Subcutaneous abdominal adipose tissue (tissue), 5 donors: ENCODE data around the gene XRCC4.

Source experiments
- H3K27ac ChIP-seq: one replicate; pipeline ENCODE4 v1.7.0; 2013; ENCODE audit warnings: low read depth, mild to moderate bottlenecking, inconsistent platforms, low read length, moderate library complexity
- H3K27me3 ChIP-seq, 5 donors: one replicate each; pipeline ENCODE4 v1.7.0; 2013; ENCODE audit warnings: low read length in 5 of 5, inconsistent platforms in 1 of 5; ENCODE audit not compliant: control insufficient read depth in 5 of 5, insufficient read depth in 4 of 5
- H3K36me3 ChIP-seq, 5 donors: one replicate each; pipeline ENCODE4 v1.7.0; 2013; ENCODE audit warnings: low read length in 5 of 5; ENCODE audit not compliant: control insufficient read depth in 5 of 5, insufficient read depth in 5 of 5
- H3K4me1 ChIP-seq, 5 donors: one replicate each; pipeline ENCODE4 v1.7.0; 2013; ENCODE audit warnings: low read length in 5 of 5, mild to moderate bottlenecking in 3 of 5, moderate library complexity in 1 of 5; ENCODE audit not compliant: control insufficient read depth in 5 of 5, insufficient read depth in 5 of 5
- H3K4me3 ChIP-seq, 5 donors: one replicate each; pipeline ENCODE4 v1.7.0; 2013; ENCODE audit warnings: low read length in 5 of 5, low read depth in 1 of 5
- H3K9ac ChIP-seq, 5 donors: one replicate each; pipeline ENCODE4 v1.7.0; 2013; ENCODE audit warnings: low read length in 5 of 5, mild to moderate bottlenecking in 4 of 5, moderate library complexity in 3 of 5
- H3K9me3 ChIP-seq, 5 donors: one replicate each; pipeline ENCODE4 v1.7.0; 2013; ENCODE audit warnings: low read length in 5 of 5; ENCODE audit not compliant: control insufficient read depth in 5 of 5
- donor health status: healthy.
- donor health status: healthy.
- donor health status: healthy.
- donor health status: healthy.
- donor health status: healthy.

XRCC4 gene

DNA sequence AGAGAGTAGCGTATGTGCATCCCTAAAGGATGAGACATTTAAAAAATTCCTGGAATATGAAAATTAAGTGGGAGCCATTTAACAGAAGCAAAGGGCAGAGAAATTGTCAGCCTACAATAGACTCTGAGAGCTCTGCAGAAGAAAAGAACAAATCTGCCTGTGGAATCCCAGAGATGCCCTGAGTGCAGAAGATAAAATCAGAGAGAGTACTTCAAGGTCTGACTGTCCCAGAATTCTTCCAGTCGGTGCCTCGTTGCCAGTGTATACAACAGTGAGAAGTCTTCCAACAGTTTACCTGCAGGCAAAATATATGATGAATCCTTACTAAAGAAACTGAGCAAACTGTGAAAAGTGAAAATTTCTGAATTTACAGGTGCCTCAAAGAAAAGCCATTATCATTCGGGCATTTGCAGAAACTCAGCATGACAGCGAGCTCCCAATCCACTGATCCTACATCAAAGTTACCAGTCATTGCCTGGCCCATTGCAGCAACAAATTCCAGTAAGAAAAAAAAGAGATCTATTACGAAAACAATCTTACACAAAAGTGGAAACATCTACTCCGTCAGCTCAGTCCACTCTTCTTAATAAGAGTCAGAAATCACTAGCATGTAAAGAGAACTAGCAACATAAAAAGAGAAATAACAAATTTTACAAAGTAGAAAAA, 301.4 kb downstream of the XRCC4 start:
- no peak overlapping the region for H3K9ac ChIP-seq
- H3K36me3 ChIP-seq = no peaks in the 10 kb centered on the region
- H3K27ac ChIP-seq = no peak overlapping the region
- no peaks in the 10 kb centered on the region for H3K9me3 ChIP-seq
- H3K4me1 ChIP-seq = peaks cover 0 to 3% (median 0%) of the 10 kb centered on the region in 5 donors
- no peaks in the 10 kb centered on the region for H3K27me3 ChIP-seq
- H3K4me3 ChIP-seq = no peak overlapping the region

- H3K27me3 ChIP-seq = no peaks in the 10 kb centered on the region
- peaks cover 0 to 3% (median 0%) of the 10 kb centered on the region in 5 donors for H3K9me3 ChIP-seq
- H3K9ac ChIP-seq = no peak overlapping the region
- H3K4me3 ChIP-seq = no peak overlapping the region
- H3K27ac ChIP-seq = no peak overlapping the region
- H3K36me3 ChIP-seq = no peaks in the 10 kb centered on the region
- H3K4me1 ChIP-seq = no peaks in the 10 kb centered on the region
These were observed 308.5 kb downstream of the XRCC4 start for GRCh38 chr5:83385812-83386211.

GRCh38 chr5:83387041-83387440, 309.7 kb downstream of the XRCC4 start:
- Histone ChIP-seq H3K36me3 (no peaks in the 10 kb centered on the region), H3K9me3 (peaks cover 0 to 3% (median 0%) of the 10 kb centered on the region in 5 donors), H3K9ac (no peak overlapping the region), H3K27ac (no peak overlapping the region), H3K4me1 (no peaks in the 10 kb centered on the region), H3K4me3 (no peak overlapping the region), H3K27me3 (no peaks in the 10 kb centered on the region)

DNA sequence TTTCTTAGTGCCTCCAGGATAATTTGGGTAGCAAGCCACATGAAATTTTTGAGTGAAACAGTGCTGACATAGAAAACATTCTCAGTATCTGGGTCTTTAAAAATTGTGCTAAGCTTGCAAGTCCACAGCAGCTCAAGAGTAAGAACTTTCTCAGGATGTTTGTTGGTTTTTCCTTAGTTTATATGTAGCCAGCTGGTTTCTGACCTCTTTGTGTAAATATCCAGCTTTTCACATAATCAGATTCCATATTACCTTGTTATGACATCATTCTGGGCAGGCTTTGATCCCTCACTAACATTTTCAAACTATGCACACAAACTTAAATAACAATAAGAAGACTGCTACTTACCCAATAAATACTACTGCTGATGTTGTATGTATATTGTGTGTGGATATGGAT, 311.3 kb downstream of the XRCC4 start:
- H3K4me1 ChIP-seq = no peaks in the 10 kb centered on the region
- H3K4me3 ChIP-seq = no peak overlapping the region
- H3K27me3 ChIP-seq = no peaks in the 10 kb centered on the region
- no peak overlapping the region for H3K9ac ChIP-seq
- peaks cover 0 to 3% (median 0%) of the 10 kb centered on the region in 5 donors for H3K9me3 ChIP-seq
- no peaks in the 10 kb centered on the region for H3K36me3 ChIP-seq
- H3K27ac ChIP-seq = no peak overlapping the region

- no peak overlapping the region for H3K9ac ChIP-seq
- H3K36me3 ChIP-seq = no peaks in the 10 kb centered on the region
- no peak overlapping the region for H3K27ac ChIP-seq
- no peaks in the 10 kb centered on the region for H3K4me1 ChIP-seq
- H3K9me3 ChIP-seq = no peaks in the 10 kb centered on the region
- no peaks in the 10 kb centered on the region for H3K27me3 ChIP-seq
- H3K4me3 ChIP-seq = no peak overlapping the region
These were observed 315.6 kb downstream of the XRCC4 start for GRCh38 chr5:83392766-83393503.

- Histone ChIP-seq H3K36me3 (no peaks in the 10 kb centered on the region), H3K9ac (no peak overlapping the region), H3K4me1 (no peaks in the 10 kb centered on the region), H3K4me3 (no peak overlapping the region), H3K9me3 (no peaks in the 10 kb centered on the region), H3K27me3 (no peaks in the 10 kb centered on the region), H3K27ac (no peak overlapping the region)
These were observed 316.1 kb downstream of the XRCC4 start for GRCh38 chr5:83393504-83393866.

- Histone ChIP-seq H3K4me1 (no peaks in the 10 kb centered on the region), H3K27ac (no peak overlapping the region), H3K27me3 (no peaks in the 10 kb centered on the region), H3K9me3 (no peaks in the 10 kb centered on the region), H3K36me3 (no peaks in the 10 kb centered on the region), H3K4me3 (no peak overlapping the region), H3K9ac (no peak overlapping the region)
These were observed 316.8 kb downstream of the XRCC4 start for GRCh38 chr5:83394190-83394589.

DNA sequence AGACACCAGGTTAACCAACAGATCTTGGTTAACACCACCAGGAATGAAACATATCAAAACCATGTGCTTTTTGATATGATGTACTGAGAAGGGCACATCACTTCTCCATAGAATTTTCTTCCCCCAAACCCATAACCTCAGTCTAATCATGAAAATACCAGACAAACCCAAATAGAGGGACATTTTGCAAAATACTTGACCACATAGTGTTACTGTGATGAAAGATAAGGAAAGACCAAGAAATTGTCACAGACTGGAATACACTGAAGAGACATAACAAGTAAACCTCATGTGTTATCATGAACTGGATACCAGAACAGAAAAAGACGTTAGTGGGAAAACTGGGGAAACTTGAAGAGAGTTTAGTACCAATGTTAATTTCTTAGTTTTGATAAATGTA, 319.3 kb downstream of the XRCC4 start:
- no peaks in the 10 kb centered on the region for H3K36me3 ChIP-seq
- no peaks in the 10 kb centered on the region for H3K9me3 ChIP-seq
- H3K9ac ChIP-seq = no peak overlapping the region
- H3K27me3 ChIP-seq = no peaks in the 10 kb centered on the region
- no peaks in the 10 kb centered on the region for H3K4me1 ChIP-seq
- no peak overlapping the region for H3K4me3 ChIP-seq
- H3K27ac ChIP-seq = no peak overlapping the region

DNA sequence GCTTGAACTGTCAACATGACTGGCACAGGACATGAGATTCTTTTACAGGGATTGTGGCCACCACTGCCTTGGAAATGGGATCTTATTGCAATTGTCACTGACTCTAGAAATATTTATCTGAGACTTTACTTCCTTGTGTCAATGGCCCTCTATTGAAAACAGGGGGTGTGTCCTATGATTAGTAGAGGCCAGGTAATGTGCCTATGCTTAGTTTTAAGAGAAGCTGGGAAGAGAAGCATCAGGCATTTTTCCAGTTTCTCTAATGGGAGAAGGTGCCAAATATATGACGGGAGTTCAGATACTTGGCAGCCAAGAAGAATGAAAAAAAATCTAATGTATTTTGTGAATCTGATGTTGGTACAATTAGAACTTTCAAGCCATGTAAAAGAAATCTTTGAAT, 320.3 kb downstream of the XRCC4 start:
- H3K9ac ChIP-seq = no peak overlapping the region
- no peak overlapping the region for H3K4me3 ChIP-seq
- no peak overlapping the region for H3K27ac ChIP-seq
- H3K27me3 ChIP-seq = no peaks in the 10 kb centered on the region
- H3K4me1 ChIP-seq = no peaks in the 10 kb centered on the region
- H3K9me3 ChIP-seq = no peaks in the 10 kb centered on the region
- no peaks in the 10 kb centered on the region for H3K36me3 ChIP-seq

DNA sequence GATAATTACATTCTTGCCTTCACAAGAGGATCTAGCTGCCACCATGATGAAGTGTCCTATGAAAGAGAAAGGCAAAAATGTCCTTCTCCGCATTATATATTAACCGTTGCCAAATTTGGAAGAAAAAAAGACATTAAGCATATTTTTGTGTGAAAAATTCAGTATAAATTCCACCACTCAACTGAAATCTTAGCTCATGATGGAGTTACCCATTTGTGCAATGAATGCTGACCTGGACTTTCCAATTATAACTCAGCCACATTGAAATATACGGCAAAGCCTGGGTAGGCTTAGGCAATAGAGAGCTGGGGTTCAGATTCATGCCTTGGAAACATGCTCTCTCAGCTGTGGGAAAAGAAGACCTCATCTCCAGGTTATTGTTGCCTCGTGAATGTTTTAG, 322.9 kb downstream of the XRCC4 start:
- Histone ChIP-seq H3K4me3 (no peak overlapping the region), H3K36me3 (no peaks in the 10 kb centered on the region), H3K27ac (no peak overlapping the region), H3K9ac (no peak overlapping the region), H3K4me1 (no peaks in the 10 kb centered on the region), H3K9me3 (no peaks in the 10 kb centered on the region), H3K27me3 (no peaks in the 10 kb centered on the region)
